Forelimb muscle (tissue), 1 donor: ENCODE measurements around the gene TLR10. TPM values are rescaled to one million over a fixed set of nuclear protein-coding genes. Genes with fewer than 3 reads are reported as not detected.
"Not testable (repeated sequence)": the region's sequence is repeated elsewhere in the genome, so short reads cannot be mapped to it uniquely, and the experiment has no call there.

Source experiments
- DNase-seq: peaks from one replicate; pipeline ENCODE4 v3.0.0-alpha.2; 2013; ENCODE audit warnings: low read depth
- polyA plus RNA-seq: library from polyadenylated mRNA; unstranded; fragments of 120-200 nt; gene quantifications from one replicate; pipeline ENCODE4 v1.2.1, GENCODE V29; 2013; ENCODE audit not compliant: insufficient read length

Gene TLR10, protein sequence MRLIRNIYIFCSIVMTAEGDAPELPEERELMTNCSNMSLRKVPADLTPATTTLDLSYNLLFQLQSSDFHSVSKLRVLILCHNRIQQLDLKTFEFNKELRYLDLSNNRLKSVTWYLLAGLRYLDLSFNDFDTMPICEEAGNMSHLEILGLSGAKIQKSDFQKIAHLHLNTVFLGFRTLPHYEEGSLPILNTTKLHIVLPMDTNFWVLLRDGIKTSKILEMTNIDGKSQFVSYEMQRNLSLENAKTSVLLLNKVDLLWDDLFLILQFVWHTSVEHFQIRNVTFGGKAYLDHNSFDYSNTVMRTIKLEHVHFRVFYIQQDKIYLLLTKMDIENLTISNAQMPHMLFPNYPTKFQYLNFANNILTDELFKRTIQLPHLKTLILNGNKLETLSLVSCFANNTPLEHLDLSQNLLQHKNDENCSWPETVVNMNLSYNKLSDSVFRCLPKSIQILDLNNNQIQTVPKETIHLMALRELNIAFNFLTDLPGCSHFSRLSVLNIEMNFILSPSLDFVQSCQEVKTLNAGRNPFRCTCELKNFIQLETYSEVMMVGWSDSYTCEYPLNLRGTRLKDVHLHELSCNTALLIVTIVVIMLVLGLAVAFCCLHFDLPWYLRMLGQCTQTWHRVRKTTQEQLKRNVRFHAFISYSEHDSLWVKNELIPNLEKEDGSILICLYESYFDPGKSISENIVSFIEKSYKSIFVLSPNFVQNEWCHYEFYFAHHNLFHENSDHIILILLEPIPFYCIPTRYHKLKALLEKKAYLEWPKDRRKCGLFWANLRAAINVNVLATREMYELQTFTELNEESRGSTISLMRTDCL
- 0.42 TPM for polyA plus RNA-seq

DNA sequence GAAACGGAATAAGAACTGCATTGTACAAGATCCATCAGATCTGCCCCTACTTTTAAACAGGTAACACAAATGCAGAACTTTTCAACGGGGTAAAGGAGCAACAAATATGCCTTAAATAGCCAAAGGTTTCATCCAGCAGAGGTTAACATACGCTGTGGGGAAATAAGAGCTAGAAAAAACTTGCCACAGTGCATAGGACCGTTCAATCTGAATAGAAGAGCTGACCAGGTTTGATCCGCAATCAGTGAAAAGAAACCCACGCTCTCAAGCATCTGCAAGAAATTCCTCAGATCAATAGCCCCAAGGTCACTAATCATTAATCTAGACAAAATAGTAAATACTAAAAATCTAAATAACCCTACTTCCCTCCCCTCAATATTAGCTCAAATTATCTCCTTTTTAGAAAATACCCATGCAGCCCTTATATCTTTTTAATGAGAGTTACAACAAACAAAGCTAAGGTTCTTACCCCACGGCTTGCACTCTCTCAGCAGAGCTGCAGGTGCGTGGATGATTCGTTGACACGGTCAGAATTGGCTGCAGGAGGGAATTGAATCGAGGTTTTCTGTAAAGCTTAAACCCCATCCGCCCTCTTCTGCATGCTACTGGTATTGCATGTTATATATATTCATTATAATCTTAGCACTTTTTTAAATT, at the start of gene TLR10:
Gene TLR10 (minus strand): TSS at position 539 of the 657 bp plus-strand sequence. CDS start 7,400 bp downstream, outside the sequence.
- no peak for DNase-seq

DNA sequence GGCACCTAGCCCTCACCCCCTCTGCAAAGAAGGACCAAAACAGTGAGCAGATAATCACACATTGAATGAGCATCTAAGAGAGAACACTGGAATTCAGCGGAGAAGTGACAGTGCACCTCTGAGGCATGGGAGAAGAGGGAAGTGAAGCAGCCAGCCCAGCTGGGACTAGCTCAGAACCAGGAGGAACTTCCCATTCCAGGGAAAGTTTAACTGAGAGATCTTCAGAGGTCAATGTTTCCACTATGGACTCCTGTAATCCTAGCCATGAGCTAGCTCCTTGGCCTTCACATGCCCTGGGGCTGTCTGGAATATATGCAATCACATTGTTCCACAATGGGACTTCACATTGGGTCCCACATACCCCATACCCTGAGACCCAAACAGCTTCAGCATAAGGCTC, 49.4 kb upstream of the TLR10 start:
- DNase-seq, result no peak

DNA sequence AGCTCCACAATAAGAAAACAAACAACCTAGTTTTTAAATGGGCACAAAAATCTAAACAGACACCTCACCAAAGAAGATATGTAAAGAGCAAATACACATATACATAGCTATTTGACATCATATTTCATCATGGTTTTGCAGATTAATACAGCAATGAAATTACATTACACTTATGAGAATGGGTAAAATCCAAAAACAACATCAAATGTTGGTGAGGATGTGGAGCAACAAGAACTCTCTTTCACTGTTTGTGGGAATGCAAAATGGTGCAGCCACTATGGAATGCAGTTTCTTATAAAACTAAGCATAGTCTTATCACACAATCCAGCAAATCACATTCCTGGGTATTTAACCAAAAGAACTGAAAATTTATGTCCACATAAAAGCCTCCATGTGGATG, 48.9 kb upstream of the TLR10 start:
- no peak for DNase-seq

DNA sequence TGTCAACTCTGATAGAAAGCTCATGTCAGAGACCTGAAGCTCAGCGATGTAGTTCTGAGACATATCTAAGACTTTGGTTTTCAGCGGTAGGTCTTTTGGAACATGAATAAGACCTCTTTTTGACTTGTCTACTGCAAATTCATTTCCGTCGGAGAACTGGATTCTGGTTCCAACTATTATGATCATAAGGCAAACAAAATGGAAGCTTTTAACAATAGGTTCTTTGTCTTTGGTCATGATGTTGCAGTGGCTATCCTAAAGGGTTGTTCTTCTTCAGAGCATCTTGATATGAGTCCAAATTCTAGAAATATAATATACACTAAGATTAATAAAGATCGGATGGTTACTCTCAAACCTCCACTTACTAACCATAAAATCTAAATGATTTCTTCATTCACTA, 46.4 kb upstream of the TLR10 start:
- no peak for DNase-seq

DNA sequence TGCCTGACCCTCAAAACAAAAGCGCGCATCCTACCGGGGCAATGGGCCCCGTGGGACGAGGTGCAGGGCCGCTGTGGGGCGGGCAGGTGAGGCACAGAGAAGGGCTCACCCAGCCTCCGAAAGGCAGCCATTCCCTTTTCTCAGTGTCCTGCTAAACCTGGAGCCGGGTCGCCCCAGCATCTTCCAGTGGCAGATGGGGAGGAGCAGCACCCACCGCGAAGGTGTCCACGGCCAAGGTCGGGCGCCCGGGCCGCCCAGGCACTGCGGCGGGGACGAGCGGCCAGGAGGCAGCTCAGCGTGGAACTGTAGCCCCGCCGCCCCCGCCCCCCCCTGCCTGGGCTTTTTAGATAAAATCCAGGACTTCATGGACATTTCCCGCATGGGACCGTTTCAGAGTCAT, 41.0 kb upstream of the TLR10 start:
- no peak for DNase-seq

DNA sequence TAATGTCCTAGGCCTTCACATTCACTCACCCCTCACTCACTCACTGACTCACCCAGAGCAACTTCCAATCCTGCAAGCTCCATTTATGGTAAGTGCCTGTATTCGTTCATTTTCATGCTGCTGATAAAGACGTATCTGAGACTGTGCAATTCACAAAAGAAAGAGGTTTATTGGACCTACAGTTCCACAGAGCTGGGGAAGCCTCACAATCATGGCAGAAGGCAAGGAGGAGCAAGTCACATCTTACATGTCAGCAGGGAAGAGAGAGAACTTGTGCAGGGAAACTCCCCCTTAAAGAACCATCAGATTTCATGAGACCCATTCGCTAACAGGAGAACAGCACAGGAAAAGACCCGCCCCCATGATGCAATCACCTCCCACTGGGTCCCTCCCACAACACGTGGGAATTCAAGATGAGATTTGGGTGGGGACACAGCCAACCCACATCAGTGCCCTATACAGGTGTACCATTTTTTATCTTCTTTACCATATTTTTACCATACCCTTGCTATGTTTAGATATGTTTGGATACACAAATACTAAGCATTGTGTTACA, 40.0 kb upstream of the TLR10 start:
- no peak for DNase-seq

DNA sequence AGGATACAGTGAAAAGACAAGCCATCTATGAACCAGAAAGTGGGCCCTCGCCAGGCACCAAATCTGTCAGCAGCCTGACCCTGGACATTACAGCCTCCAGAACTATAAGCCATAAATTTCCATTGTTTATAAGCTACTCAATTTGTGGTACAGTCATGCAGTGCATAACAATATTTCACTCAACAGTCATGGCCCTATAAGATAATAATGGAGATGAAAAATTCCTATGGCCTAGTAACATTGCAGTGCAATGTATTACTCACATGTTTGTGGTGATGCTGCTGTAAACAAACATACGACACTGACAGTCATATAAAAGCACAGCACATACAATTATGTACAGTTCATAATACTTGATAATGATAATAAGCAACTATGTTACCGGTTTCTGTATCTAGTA, 38.9 kb upstream of the TLR10 start:
- no peak for DNase-seq

DNA sequence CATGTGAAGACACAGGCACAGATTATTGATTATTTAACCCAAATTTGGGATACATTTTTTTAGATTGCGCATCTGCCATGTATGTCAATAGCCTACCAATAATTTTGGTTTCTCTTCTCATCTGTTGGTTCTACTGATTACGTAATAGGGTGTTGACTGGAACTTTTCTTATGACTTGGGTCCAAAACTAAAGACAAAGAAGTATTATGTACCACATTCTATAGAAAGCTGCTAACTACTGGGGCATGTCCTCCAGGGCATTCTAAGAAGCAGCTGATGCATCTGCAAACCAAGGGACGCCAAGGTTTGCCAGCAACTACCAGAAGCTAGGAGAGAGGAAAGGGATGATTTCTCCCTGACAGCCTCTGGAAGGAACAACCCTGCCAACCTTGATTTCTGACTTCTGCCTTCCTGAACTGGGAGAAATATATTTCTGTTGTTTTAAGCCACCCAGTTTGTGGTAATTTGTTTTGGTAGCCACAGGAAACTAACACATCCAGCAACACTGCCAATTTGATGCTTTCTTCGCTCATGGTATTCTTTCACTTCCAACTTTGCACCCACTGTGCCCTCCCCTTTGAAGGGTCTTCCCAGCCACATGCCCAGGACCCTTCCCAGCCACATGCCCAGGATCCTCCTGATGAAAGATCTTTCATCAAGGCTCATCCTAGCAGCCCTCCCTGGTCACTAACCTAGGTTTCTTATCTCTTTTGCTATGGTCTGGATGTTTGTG, 37.7 kb upstream of the TLR10 start:
- no peak for DNase-seq

DNA sequence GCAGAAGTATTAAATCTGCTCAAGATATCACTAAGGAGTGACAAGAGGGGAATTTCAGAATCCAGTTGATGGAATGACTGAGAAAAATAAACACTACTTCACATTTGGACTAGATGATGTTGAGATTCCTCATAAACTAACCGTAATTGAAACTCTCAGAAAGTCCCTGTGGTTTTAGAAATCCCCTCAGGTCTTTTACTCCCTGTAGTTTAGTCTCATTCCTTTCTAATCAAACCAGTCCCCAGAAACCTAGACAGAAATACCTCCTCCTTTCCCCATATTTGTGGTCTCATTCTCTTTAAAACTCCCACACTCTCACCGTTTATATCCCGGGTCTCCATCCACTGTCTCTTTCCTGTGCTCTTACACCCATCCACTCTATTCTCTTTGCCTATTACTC, 36.8 kb upstream of the TLR10 start:
- DNase-seq, result no peak

DNA sequence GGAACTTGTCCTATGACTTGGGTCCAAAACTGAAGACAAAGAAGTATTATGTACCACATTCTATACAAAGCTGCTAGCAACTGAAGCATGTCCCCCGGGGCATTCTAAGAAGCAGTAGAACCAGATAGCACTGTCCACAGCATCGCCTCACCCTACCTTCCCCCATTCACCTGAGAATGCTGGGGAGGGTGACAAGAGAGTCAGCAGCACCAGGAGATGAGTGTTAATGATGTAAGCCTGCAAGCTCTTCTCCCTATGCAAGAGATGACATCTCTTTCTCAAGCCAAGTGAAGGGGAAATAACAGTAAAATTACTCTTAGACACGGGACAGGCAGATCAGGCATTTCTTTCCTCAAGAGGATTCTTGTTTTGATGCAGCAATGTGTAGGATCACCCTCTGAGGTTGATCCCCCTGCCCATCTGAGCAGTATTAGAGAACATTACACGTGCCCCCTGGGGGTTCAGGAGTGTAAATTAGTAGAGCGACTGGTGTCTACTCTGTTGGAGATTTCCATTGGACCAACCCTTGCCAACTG, 35.7 kb upstream of the TLR10 start:
- DNase-seq, result no peak

DNA sequence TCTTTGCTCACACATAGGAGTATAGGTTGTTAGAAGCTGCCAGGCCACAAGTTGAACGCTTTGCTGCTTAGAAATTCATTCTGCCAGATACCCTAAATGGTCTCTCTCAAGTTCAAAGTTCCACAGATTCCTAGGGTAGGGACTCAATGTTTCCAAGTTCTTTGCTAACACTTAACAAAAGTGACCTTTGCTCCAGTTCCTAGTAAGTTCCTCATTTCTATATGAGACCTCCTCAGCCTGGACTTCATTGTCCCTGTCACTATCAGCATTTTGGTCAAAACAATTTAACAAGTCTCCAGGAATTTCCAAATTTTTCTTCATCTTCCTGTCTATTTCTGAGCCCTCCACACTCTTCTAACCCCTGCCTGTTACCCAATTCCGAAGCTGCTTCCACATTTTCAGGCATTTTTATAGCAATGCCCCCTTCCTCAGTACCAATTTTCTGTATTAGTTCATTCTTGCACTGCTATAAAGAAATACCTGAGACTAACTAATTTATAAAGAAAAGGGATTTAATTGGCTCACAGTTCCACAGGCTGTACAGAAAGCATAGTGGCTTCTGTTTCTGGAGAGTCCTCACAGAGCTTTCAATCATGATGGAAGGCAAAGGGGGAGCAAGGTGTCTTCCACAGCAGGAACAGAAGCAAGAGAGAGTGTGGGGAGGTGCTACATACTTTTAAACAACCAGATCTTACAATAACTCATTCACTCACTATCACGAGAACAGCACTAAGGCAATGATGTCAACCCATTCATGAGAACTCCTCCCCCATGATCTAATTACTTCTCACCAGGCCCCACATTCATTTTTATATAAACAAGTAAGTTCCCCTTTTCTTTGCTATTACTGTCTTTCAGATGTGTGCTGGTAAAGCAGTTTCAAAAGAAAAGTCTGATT, 33.3 kb upstream of the TLR10 start:
- DNase-seq, result no peak

DNA sequence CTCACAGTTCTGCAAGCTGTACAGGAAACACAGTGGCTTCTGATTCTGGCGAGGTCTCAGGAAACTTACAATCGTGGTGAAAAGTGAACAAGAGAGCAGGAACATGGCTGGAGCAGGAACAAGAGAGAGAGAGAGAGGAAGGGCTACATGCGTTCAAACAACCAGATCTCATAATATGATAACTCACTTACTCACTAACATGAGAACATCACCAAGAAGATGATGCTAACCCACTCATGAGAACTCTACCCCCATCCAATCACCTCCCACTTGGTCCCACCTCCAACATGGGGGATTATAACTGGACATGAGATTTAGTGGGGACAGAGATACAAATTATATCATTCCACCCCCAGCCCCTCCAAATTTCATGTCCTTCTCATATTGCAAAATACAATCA, 31.6 kb upstream of the TLR10 start:
- DNase-seq, result no peak

DNA sequence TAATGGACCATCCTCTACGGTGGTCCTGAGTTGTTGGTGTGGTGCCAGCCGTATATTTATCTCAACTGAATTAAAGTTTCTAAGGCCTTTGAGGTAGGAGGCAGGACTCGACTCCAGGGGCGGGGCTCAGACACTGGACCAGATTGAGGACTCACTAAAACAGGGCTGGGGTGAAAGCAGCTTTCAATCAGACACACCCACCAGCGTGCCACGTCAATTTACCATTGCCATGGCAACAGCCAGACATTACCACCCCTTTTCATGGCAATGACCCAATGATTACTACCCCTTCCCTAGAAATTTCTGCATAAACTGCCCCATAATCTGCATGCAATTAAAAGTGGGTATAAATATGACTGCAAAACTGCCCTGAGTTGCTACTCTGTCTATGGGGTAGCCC, 28.5 kb upstream of the TLR10 start:
- DNase-seq, result no peak

DNA sequence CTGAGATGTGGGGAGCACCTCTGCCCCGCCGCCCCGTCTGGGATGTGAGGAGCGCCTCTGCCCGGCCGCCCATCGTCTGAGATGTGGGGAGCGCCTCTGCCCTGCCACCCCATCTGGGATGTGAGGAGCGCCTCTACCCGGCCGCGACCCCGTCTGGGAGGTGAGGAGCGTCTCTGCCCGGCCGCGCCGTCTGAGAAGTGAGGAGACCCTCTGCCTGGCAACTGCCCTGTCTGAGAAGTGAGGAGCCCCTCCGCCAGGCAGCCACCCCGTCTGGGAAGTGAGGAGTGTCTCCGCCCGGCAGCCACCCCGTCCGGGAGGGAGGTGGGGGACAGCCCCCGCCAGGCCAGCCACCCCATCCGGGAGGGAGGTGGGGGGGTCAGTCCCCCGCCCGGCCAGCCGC, 24.7 kb upstream of the TLR10 start:
- DNase-seq, result not testable (repeated sequence)

DNA sequence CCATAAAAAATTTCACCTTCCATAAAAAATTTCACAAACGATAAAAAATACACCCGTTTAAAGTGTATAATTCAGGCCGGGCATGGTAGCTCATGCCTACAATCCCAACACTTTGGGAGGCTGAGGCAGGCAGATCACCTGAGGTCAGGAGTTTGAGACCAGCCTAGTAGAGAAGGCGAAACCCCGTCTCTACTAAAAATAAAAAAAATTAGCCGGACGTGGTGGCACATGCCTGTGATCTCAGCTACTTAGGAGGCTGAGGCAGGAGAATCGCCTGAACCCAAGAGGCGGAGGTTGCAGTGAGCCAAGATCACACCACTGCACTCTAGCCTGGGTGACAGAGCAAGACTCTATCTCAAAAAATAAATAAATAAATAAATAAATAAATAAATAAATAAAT, 23.5 kb upstream of the TLR10 start:
- not testable (repeated sequence) for DNase-seq

DNA sequence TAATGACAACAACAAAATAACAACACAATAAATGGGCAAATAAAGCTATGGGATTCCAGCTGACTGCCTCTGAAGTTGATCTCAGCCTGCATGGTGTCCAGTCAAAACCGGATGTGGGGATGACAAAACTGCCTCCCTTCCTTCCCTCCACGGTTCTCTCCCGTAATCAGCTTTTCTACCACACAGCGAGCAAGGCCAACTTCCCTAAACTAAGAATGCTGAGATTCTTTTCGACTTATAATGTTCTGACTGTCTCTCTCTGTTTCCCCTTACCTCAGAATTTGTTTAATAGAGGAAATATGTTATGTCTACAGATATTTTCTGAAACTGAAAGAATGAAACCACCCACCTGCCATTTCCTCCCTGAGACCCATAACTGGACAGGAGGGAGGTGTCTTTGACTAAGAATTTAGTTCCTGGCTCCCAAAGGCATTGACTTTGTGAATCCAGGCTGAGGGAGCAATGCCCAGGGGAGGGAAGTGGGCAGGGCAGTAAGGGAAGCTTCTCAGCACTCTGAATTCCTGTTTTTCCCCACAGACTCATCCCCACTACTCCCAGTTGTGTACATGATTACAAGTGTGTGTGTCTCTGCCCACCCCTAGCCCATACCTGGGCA, 22.8 kb upstream of the TLR10 start:
- no peak for DNase-seq

DNA sequence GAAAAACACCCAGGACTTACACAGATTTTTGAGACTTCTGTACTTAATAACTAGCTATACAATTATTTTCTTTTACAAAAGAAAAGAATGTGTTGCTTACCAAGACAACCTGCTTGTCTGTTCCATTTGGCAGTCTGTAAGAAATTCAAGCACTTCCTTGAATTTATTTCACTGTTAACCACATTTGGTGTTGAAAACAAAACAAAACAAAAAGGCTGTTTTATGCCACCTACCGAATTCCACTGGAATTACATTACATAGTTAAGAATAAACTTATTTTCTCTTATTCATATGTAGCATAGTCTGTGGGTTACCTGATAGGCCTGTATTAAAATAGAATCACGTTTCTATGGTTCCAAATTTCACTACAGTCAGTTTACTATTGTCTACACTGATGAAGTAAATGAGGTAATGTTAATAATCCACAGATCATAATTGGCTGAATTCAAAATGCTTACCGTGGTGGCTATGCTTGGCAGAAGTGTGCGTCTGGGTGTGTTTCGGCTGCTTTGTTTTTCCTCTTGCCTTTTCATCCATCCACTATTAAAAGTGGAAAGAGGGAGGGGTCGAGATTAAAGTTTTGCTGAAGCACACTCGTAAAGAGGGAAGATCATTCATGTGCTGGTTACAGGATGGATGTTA, 22.0 kb upstream of the TLR10 start, which contains the start of gene TLR1:
Gene TLR1 (minus strand): TSS at position 138 of the 642 bp plus-strand sequence. CDS start 5,960 bp downstream, outside the sequence.
- DNase-seq, result peak; percentile 51

DNA sequence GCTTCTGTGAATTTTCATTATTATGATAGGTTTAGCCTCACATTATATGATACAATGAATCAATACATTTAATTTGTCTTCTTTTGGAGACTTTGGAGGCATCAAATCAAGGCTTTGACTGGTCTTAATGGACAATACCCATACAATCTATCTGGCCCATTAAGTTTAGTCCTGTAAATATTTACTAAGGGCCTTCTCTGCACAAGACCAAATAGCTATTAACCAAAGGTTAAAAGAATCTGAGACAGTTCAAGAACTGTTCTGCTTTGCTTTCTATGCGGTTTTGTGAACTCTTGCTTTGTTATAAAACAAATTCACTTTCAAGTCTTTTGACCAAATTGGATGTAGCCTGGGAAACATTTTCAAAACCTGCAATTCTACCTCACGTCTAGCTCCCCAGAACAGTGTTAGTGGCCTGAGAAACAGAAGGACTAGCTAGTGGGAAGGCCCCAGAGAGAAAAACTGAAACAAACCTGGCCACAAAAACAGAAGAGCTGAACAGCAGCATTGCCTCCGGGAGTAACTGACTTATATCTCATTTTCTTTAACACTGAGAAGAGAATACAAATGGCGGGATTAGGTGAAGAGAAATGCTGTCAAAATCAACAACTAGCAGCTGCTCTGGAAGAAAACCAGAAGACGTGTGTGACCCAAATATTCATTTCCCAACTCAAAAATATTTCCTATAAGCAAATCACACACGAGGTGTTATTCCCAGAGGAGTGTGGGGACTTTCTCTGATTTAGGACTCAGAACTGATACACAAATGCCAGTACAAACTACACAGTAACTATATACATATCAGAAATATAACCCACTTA, 21.3 kb upstream of the TLR10 start:
- DNase-seq, result no peak
